NCI-H510A (cell line): ENCODE results near the gene DVL3.

Experiments
- DNase-seq: peaks from one replicate; lab custom pipeline; 2025; lab: John Stamatoyannopoulos, UW

The DVL3 gene

DNA sequence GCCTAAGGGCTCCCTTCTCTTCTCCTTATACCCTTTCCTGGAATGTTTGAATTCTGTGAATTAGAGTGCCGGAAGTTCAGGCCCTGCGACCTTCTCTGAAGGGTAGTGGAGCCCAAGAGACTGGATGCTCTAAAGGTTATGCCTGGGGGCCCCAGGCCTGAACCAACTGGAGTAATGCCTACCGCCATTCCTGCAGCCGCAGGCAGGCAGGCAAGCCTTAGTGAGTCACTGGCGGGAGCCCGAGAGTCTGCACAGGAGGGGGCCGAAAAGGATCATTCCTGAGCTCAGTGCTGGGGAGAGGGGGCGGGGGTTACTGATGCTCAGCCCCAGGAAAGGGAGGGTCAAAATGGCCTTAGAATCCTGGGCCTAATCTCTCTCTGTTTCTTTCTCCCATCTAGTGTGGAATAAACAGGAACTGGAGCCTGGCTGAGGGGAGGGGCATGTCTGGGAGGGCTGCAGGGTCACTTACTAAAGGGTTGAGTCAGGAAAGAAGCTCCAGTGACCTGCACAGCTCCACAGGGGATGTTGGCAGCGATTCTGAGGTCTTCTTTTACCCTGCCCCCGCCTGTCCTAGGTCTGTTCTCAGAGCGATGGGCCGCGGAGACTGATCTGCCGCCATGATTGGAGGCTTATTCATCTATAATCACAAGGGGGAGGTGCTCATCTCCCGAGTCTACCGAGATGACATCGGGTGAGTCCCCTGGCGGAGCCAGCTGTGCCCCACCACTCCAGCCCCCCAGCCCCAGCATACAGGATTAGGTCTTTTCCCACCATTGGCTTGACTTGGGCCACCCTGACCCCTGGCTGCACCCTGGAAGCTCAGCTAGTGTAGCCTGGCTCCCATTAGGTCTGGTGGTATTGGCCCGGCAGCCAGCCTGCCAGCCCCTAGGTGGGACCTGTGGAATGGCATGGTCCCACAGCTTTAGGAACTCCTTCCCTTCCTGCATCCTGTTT lies 21.5 kb downstream of the DVL3 start:
- DNase-seq: peak; percentile 71

DNA sequence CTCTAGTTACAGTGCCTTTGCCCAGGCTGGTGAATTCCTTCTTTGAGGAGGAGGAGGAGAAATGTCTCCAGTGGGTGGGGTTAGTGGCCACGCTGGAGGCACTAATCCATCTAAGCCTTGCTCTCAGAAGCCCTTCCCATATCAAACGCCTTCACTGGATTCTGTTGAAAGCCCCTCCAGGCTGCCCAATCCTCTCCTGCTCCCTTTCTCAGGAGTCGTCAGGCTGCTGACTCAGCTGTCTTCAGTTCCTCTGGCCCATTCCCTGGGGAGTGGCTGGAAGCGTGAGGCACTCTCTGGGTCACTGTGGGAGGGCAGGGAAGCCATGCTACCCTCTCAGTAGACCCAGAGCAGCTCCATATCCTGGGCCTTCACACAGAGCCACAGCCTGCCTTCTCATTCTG lies 22.2 kb downstream of the DVL3 start:
- no peak for DNase-seq

DNA sequence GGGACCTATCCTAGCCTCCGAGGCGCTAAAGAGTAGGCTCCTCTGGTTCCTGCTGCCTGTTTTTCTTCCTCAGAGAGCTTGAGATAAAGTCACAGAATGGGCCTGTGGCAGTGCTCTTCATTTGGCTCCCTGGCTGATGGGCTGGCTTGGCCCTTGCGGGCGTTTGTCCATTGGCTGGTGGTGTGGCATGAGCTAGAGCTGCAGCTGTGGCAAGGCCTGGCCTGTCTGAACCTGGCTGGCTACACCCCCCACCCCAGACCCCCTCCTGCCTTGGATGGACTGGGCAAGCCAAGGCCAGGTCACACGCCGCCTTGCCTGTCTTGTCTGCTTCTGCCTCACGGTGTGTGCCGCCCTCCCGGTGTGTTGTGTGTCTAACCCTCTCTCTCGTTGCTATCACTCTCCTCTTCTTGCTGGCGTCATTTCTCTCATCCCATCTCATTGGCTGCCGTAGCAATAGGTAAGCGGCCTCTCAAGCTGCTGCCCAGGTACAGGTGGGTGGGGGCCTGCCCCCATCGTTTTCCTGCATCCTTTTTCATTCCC lies 22.7 kb downstream of the DVL3 start:
- no peak for DNase-seq

DNA sequence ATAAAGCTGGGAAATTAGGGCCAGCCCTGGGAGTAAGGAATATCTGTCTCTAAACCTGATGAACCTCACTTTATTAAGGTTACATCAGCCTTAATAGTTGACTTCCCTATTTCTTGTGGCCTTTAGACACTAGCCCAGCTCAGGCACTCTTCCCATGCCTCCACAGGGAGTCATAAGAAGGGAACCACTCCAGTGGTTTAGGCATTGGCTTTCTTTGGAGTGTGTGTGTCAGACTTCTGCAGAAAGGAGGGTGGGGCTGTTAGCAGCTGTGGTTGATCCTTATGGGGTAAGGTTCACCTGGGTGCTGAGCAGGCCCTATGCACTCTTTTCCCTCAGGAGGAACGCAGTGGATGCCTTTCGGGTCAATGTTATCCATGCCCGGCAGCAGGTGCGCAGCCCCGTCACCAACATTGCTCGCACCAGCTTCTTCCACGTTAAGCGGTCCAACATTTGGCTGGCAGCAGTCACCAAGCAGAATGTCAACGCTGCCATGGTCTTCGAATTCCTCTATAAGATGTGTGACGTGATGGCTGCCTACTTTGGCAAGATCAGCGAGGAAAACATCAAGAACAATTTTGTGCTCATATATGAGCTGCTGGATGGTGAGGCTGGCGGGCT lies 23.5 kb downstream of the DVL3 start:
- DNase-seq: no peak

DNA sequence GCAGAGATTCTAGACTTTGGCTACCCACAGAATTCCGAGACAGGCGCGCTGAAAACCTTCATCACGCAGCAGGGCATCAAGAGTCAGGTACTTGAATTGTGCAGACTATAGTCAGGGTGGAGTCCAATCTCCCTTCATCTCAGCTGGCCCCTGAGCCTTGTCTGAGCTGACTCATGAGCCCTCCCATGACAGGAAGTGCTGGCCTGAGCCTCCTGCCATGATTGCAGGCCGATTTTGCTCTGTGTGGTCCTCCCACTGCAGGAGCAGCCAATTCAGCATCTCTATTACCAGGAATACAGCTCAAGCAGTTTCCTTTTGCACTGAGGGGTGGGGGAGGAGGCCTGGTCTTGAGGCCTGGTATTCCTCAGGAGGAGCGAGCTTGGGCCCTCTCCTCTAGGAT lies 25.0 kb downstream of the DVL3 start:
- no peak for DNase-seq

DNA sequence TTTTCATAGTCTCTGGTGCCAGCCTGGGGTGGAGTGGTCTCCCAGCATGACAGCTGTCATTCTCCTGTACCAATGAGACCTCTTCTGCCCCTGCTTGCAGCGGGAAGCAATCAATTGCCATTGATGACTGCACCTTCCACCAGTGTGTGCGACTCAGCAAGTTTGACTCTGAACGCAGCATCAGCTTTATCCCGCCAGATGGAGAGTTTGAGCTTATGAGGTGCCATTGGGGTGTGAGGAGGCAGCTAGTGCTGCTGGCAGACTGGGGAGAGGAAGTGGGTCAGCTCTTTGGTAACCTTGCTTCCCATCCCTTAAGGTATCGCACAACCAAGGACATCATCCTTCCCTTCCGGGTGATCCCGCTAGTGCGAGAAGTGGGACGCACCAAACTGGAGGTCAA lies 26.4 kb downstream of the DVL3 start:
- DNase-seq: no peak

DNA sequence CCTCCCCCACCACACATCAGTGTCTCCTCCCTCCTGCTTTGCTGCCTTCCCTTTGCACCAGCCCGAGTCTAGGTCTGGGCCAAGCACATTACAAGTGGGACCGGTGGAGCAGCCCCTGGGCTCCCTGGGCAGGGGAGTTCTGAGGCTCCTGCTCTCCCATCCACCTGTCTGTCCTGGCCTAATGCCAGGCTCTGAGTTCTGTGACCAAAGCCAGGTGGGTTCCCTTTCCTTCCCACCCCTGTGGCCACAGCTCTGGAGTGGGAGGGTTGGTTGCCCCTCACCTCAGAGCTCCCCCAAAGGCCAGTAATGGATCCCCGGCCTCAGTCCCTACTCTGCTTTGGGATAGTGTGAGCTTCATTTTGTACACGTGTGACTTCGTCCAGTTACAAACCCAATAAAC lies 28.5 kb downstream of the DVL3 start:
- DNase-seq: no peak

DNA sequence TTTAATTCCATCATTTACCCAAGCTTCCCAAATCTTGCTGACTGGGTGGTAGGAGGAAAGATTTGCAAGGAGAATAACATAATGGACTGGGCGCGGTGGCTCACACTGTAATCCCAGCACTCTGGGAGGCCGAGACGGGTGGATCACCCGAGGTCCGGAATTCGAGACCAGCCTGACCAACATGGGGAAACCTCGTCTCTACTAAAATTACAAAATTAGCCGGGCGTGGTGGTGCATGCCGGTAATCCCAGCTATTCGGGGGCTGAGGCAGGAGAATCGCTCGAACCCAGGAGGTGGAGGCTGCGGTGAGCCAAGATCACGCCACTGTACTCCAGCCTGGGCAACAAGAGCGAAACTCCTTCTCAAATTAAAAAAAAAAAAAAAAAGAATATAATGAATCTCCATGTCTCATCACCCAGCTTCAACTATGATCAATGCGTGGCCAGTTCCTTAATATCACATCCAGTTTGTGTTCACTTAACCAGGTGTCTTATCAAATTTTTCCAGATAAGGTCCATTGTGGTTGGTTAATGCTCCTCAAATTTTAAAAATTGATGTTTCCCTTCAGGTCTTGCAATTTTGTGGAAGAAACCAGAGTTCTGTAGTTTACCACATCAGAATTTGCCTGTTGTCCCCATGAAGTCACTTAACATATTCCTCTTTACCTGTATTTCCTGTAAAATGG lies 29.5 kb downstream of the DVL3 start:
- DNase-seq: no peak

DNA sequence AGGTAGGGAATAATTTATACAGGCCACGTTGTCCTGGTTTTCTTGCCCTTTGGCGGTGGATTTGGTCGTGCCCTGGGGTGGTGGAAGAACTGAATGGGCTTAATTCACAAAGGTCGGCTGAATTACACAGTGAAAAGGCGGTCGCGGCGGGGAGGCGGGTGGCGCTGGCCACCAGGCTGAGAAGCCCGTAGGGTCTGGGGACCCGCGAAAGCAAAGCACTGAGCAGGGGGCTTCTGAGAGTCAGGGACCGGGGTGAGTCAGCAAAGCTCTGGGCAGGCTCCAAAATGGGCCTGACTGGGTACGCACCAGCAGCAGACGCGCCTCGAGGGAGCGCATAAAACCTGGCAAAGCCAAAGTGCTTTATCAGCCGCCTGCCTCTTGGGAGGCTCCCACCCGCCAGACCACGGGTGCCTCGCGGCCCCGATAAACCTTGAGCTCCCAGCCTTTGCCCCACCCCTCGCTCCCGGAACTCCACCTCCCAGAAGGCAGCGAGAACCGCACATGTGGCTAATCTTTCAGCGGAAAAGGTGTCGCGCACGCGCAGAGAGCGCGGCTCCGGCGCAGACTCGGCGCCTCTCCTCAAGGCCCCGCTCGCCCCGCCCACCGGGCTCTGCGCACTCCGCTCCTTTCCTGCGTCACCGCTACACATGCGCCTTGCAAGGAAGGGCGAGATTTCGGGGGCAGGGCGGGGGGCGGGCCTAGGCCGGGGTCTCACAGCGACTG lies 30.4 kb downstream of the DVL3 start:
- DNase-seq: peak; percentile 98

DNA sequence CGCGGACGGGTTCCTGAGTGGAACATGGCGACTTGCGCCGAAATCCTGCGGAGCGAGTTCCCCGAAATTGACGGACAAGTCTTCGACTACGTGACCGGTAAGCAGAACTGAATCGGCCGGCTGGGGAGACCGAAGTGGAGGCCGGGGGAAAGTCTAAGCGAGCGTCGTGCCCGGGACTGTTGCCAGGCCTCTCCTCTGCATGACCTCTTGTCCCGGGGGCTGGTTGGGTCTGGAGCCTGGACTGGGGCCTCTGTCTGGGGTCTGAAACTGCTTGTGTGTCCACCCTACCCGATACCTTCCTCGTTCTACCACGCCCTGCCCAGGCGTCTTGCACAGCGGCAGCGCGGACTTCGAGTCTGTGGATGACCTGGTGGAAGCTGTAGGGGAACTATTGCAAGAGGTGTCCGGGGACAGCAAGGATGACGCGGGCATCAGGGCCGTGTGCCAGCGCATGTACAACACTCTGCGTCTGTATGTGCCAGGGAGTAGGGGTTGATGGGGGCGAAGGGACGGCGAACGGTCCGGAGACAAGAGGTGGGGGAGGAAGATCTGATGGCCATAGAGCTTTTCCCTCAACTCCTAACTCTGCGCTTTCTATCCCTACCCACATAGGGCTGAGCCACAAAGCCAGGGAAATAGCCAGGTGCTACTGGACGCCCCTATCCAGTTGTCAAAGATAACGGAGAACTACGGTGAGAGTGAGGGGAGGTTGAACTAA lies 31.2 kb downstream of the DVL3 start, which contains the start of gene ABCF3:
ABCF3 (plus strand) TSS at position 16 of the 718 bp plus-strand sequence; CDS start at position 25, 9 bp downstream.
- no peak for DNase-seq

DNA sequence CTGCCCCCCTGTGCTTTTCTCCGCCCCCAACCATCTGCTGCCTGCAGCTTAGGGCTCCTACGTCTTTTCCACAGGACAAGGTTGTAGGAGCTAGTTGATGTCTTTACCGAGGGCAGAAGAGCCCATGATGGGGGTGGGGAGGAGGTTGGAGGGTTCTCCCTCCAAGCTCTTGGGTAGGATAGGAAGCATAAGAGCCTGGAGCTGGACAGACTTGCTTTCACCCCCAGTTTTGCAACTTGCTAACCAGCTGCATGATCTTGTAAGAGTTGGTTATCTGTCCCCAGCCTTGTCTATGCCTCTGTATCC lies 31.7 kb downstream of the DVL3 start:
- DNase-seq: no peak

DNA sequence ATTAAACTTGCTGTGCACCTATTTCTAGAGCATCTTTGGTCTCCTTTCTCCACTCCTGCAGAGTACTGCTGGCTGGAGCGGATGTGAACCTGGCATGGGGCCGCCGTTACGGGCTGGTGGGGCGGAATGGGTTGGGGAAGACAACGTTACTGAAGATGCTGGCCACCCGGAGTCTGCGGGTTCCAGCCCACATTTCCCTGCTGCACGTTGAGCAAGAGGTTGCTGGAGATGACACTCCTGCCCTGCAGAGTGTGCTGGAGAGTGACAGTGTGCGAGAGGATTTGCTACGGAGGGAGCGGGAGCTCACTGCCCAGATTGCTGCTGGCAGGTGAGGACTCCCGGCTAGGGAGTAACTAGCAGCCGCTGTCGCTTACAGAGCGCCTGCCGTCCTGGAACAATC lies 32.9 kb downstream of the DVL3 start:
- DNase-seq: no peak

DNA sequence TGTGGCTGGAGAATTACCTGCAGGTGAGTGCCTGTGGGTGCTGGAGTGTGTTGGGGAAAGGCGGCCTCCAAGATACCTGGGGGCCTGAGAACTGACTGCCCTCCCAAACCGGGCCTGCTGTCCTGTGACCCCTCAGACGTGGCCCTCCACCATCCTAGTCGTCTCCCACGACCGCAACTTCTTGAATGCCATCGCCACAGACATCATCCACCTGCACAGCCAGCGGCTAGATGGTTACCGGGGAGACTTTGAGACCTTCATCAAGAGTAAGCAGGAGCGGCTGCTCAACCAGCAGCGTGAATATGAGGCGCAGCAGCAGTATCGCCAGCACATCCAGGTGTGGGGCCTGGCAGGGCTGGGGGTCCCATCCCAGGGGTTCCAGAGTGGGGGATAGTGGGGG lies 34.2 kb downstream of the DVL3 start:
- no peak for DNase-seq

DNA sequence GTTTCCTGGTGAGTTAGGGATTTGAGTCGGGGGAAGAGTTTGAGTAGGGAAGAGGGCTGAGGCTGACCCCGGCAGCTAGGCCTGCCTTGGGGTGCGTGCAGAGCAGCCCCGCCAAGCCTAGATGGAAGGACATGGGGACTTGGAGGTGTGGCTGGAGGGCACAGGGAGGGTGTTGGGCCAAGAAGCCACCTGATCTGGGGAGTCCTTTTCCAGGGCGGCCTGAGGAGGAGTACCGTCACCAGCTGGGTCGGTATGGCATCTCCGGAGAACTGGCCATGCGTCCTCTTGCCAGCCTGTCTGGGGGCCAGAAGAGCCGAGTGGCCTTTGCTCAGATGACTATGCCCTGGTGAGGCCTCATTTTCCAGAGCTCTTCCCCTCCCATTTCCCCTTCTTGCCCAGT lies 37.7 kb downstream of the DVL3 start:
- DNase-seq: no peak

DNA sequence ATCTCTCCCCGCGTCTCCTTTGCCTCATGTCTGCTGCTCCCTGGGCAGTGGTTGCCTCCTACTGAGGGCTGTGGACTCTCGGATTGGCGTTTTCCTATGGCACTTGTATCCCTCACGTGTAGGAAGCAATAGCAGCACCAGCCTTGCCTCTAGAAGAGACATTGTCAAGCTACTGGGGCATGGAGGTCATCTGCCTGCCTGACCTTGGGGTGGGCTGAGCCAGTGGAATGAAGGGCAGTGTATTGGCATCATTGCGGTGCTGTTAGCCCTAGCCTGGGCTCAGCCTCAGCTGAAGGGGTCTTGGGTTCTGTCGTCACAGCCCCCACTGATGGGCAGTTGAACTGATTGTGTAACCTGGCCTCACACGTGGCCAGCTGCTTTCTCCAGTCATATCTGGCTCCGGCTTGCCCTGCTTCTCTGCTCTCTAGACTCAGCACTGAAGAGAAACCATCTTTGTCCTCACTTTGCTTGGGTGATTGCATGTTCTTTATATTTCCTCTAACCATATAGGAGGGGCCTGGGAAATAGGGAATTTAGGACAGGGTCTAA lies 38.9 kb downstream of the DVL3 start:
- no peak for DNase-seq

DNA sequence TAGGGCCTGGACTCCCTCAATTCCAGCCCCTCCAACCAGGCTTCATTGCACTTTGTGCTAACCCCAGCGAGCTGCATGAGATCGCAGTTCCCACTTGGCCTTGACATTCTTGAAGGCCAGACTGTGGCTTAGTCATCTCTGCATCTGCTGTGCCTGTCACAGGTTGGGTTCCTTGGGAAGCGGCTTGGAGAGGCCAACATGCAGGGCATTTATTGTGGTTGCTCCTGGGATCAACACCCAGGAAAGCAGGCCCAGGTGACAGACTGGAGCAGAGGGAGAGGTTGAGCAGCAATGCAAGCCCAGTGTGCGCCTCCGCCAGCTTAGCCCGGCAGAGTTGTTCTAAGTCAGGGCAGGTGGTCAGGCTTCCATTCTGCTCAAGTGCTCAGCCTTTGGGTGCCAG lies 41.4 kb downstream of the DVL3 start:
- peak; percentile 54 for DNase-seq

DNA sequence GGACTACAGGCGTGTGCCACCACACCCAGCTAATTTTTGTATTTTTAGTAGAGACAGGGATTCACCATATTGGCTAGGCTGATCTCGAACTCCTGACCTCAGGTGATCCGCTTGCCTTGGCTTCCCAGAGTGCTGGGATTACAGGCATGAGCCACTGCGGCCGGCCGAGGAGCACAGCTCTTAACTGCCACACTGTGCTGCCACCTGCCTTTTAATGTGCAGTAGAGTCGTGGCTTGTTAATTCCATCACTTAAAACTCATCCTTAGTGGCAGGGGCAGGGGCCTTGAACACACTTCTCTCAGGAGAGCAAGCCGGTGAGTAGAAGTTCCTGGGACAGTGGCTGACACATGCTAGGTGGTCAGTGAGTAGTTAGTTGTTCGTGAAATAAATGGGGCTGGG lies 43.3 kb downstream of the DVL3 start:
- no peak for DNase-seq

DNA sequence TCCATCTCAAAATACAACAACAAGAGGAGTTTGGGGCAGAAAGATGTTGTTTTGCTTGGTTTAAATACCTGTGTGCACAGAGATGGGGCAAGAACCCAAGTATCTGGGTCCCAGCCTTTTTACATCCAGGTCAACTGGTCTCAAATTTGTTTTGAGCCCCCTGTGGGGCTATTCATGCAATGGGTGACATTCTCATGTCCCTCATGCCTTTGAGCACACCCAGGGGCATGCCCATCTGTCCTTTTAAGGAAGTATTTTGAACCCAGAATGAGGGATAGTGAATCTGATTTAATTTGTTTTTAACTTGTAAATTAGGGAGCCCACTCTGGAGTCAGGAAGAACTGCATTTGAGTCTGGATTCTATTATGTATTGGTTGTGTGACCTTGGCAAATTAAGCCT lies 45.6 kb downstream of the DVL3 start:
- DNase-seq: no peak

DNA sequence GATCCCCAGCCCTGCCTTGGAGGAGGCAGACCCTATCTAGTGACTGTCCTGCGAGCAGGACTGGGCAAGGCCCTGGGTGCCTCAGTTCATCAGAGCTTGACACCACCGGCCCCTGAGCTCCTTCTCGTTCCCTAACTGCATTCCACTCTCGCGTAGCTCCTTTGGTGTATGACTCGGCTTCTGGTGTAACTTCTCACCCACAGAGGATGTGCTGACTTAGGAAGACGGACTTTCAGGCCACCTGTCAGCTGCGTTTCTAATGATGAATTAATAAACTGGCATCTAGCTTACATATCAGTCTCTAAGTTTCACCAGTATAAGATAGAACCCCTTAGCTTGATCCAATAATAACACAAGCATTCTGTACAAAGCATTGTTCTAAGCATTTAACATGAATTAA lies 48.3 kb downstream of the DVL3 start:
- no peak for DNase-seq

DNA sequence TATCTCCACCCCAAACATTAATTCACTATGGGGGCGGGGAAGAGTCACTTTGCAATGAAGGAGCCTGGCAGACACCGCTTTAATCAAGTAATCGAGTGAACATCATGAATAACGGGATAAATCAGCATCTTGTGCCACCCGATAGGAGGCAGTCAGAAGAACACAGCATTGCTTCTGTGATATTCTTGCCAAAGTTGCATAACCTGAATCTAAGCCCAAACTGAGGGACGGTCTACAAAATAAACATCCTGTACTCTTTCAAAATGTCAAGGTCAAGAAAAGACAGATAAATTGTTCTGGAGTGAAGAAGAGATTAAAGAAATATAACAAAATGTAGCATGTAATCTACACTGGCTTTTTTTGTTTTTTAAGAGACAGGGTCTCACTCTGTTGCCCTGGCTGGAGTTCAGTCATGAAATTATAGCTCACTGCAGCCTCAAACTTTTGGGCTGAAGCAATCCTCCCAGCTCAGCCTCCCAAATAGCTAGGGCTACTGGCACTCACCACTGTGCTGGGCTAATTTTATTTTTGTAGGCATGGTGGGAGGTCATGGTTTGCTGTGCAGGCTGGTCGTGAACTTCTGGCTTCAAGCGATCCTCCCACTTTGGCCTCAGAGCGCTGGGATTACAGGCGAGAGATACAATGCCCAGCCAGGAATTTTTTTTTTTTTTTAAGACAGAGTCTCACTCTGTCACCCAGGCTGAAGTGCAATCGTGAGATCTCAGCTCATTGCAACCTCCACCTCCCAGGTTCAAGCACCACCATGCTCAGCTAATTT lies 54.2 kb downstream of the DVL3 start:
- DNase-seq: no peak
